GM18499 (cell line): ENCODE results near the gene KCTD13.
"Not testable (repeated sequence)": the region's sequence is repeated elsewhere in the genome, so short reads cannot be mapped to it uniquely, and the experiment has no call there.

Source experiments
- ATAC-seq: cut with Tn5 transposase; IDR thresholded peaks from one replicate; pipeline ENCODE4 v1.9.1; 2021; ENCODE audit warnings: moderate number of reproducible peaks; ENCODE audit not compliant: insufficient read depth, unreplicated experiment

Gene KCTD13

DNA sequence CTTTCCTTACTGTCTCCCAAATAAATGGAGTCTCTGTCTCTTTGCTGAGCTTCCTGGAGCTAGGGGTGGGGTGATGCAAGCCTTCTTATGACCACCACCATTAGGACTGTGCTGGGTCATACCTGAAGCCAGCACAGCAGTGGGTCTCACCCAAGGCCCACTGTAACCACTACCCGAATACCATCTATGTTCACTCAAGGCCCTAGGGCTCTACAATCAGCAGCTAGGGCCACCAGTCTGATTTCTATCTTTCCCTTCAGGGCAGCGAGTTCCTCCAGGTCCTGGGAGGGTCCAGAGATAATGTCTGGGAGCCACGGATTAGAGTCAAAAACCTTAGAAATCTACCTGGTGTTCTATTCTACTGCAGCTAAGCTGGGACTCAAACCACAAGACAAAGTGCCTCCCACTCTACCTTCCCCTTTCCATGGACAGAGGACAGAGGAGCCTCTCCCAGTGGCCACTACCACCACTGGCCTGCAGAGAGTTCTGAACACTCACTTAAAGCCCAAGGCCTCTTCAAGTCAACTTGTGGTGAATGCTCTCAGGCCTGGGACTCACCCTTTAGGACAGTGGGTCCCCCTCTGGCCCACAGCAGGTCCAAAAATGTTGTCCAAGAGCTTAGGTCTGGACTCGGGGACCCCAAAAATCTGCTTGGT, 24.9 kb upstream of the KCTD13 start:
- ATAC-seq: no peak

DNA sequence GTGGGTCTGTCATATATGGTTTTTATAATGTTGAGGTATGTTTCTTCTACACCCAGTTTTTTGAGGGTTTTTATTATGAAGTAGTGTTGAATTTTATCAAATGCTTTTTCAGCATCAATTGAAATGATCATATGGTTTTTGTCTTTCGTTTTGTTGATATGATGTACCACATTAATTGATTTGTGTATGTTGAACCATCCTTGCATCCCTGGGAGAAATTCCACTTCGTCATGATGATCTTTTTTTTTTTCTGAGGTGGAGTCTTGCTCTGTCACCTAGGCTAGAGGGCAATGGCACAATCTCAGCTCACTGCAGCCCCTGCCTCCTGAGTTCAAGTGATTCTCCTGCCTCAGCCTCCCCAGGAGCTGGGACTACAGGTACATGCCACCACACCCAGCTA, 21.9 kb upstream of the KCTD13 start:
- ATAC-seq: no peak

GRCh38 chr16:29943846-29944799, 18.1 kb upstream of the KCTD13 start:
- no peak for ATAC-seq

DNA sequence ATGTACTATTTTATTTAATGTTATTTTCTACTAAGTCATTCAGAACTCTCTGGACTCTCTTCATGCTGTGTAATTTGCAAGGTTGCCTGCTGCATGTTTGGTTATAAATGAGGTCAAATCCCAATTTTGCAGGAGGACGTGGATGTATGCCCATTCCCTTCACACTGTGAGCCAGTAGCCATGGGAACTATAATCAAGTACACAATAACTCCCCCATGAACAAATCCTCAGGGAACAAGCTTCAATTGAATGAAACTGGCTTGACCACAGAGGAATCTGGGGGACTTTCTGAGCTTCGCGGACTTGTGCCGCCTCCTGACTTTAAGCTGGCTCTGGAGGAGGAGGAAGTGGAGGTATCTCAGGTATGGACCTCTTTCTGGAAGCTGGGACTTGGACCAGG, 14.6 kb upstream of the KCTD13 start:
- no peak for ATAC-seq

- not testable (repeated sequence) for ATAC-seq
Observed at GRCh38 chr16:29931750-29932149, 5.7 kb upstream of the KCTD13 start.

GRCh38 chr16:29927070-29927905, 1.3 kb upstream of the KCTD13 start:
- ATAC-seq: no peak

- no peak for ATAC-seq
Observed at GRCh38 chr16:29926711-29927052, 656 bp upstream of the KCTD13 start.

DNA sequence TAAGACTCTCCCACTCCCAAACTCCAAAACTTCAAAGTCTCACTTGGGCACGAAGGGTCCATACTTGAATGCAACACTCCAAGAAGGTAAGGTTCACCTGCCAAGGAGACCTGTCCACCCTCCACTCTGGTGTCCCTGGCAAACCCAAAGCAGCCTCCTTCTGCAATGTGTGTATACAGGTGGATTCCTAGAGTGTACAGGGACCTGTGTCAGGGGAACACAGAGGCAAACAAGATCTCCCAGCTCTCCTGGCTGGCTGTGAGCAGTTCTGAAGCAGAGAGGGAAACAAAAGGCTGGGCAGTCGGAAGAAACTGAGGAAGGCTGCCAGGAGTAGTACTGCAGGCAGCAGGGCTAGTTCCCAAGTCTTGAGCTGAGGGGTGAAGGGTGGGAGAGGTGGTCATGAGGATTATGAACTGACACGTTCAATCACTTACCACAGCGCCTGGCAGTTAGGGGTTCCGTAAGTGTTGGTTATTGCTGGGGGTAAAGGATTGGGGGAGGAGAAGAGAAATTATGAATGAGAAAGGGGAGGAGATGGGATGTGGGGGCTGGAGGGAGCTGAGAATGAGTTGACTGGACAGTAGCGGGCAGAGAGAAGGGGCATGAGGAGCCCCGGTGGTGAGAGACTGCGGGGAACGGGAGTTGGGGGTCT, 795 bp downstream of the KCTD13 start:
- no peak for ATAC-seq

- no peak for ATAC-seq
Observed at GRCh38 chr16:29922986-29923501, 3.0 kb downstream of the KCTD13 start.

GRCh38 chr16:29922326-29922725, 3.7 kb downstream of the KCTD13 start:
- no peak for ATAC-seq

DNA sequence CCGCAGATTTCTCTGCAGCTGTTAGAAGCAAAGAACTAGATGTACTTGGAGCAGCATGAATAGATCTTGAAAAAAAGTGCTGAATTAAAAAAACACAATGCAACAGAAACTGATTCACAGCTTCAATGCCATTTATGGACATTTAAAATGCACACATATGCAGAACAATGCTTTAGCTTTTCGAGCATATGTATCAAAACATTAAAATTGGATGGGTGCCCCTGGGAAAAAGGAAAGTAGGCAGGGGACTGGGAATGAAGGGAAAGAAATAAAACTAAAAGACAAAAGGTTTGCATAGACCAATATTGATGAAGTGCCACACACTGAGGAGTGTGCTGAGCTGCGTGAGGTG, 5.0 kb downstream of the KCTD13 start:
- no peak for ATAC-seq

DNA sequence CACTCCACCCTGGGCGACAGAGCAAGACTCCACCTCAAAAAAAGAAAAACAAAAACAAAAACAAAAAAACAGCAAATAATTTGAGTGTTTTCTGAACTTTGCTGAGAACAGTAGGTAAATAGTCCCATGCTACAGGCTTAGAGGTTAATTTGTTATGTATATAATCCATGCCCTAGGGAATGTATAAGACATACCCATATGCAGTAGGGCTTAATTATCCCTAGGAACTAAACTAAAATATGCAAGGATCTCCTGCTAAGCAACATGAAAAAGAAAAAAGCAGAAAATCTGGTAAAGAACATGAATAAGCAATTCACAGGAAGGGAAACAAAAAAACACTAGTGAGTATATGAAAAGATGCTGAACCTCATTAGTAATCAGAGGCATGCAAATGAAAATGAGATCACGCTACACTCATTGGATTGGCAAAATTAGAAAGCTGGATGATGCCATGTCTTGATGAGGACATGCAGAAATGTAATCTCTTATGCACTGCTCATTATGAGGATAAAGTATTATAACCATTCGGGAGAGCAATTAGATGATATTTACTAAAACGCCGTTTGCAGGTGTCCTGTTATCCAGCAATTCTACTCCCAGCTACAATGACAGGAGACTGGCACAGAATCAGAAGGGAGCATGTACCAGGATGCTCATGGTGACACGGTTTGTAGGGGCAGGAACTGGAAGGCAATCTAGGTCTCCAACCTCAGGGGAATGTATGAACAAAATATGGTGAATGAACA, 5.6 kb downstream of the KCTD13 start:
- no peak for ATAC-seq

DNA sequence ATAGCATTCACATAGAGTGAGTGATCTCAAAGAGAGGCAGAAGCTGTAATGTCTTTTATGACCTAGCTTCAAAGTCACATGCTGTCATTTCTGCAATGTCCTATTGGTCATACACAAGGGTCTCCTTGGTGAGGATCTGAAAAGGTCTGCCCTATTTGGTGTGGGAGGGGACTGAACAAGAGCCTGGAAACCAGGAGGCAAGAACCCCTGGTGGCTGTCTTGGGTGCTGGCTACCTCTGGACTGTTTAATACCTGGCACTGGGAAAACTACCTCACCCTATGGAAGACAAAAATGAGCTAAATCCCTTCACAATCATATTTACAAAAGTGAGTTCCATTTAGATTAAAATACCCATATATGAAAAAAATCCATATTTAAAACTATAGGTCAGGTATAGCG, 9.0 kb downstream of the KCTD13 start:
- no peak for ATAC-seq

- no peak for ATAC-seq
Observed at GRCh38 chr16:29915590-29916247, 10.3 kb downstream of the KCTD13 start.

DNA sequence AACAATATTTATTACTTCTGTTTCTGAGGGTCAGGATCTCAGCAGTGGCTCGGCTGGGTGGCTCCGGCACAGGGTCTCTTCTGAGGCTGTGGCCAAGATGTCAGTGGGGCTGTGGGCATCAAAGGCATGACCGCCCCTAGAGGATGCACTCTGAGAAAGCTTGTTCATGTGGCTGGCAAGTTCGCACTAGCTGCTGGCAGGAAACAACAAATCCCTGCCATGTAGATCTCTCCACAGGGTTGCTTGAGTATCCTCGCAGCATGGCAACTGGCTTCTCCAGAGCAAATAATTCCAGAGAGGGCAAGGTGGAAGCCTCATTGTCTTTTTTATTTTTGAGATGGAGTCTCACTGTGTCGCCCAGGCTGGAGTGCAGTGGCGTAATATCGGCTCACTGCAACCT, 12.5 kb downstream of the KCTD13 start:
- ATAC-seq: no peak

DNA sequence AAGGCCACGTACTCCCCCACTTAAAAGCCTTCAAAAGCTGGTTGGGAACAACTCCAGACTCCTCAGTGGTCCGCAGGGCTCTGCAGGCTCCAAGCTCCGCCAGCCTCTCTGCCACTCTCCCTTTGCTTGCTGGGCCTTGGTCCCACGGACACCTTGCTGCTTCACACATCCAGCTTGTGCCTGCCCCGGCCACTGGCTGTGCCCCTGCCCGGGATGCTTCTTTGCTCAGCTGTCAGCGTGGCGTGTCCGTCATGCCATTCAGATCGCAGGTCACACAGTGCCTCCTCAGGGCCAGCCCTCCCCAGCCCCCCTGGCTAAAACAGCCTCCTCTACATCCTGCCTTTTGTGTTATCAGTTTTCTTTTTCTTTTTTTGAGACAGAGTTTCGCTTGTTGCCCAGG, 13.9 kb downstream of the KCTD13 start:
- no peak for ATAC-seq

DNA sequence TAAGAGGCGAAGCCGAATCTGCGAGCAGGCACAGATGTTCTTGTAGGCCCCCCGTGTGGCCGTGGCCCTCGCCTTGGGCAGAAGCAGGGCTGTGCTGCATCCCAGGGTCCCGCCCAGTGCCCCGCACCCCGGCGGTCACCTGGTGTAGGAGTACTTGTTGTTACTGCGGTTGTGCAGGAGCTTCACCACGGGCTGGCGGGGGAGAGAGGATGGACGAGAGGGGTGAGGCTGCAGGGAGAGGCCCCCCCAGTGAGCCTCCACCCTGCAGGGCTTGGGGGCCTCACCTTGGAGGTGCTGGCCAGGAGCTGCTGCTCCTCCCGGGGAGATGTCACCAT, 14.4 kb downstream of the KCTD13 start:
- ATAC-seq: no peak

DNA sequence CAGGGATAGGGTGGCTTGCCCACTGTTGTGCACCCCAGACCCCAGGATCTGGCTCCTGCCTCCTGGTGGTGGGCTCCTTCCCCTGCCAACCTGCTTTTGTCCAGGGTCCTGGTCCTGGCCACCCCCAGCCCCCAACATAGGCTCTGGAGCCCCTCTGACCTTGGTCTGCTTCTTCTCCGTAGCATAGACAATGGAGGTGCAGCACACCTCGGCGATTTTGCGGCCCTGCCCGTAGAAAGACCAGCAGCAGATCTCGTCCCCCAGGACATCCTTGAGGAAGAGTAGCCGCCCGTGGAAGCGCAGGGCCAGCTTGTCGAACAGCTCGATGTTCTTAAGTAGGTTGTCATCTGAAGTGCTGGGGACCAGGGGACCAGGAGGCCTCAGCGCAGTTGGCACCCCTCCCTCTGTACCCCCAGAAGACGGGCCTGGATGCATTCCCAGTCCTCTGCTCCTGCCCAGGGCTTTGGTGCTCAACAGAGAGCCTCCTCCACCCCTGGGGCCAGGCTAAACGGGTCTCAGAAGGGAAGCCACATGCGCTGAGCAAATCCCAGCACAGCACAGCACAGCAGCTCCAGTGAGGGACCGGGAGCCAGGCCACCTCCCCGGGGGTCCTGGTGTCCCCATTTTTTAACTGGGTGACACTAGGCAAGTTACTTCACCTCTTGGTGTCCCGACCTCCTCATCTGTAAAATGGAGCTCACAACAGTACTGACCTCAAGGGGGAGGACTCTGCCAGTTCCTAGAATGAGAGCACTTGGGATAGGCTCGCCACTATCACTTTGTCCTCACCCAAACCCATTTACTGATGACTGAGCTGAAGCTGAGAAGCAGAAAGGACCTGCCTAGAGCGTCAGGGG, 15.0 kb downstream of the KCTD13 start:
- ATAC-seq: no peak
